ENCODE data around the gene SLC34A3. TPM values are rescaled to one million over a fixed set of nuclear protein-coding genes. Genes with fewer than 3 reads are reported as not detected.

The SLC34A3 gene
- total RNA-seq, 1 donor from 2014 or later: 0.09 TPM

DNA sequence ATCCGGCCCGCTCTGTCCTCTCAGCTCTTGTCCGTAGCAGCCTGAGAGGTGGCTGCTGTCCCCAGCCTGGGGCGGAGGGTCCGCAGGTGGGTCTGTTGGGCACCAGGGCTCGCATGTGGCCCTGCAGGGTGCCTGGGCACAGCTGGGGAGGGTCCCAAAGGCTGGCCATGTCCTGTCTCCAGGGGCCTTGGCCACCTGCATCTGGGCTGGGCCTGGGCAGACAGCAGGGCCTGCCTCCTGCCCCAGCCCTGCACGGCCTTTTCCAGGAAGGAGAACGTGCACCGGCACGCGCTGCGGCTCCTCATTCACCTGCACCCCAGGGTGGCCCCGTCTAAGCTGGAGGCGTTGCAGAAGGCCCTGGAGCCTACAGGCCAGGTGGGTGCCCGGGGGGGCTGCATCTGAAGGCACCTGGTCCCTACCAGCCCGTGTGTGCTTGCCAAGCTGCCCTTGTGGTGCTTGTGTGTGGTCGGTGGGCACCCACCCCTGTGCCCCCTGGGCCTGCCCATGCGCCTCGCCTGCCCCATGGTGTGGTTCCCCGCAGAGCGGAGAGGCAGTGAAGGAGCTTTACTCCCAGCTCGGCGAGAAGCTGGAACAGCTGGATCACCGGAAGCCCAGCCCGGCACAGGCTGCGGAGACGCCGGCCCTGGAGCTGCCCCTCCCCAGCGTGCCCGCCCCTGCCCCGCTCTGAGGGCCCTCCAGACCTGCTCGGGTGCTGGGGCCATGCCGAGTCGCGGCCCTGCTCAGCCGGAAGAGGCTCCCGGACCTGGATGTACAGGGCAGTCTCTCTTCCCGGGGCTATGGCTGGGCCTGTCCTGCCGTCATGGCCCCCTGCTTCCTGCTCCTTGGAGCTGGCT lies 41.8 kb downstream of the SLC34A3 start:
- peaks cover 48% of the 10 kb centered on the region for H4K20me1 ChIP-seq (ENCODE audit: insufficient read depth, low read length)
- H3K4me1 ChIP-seq (ENCODE audit: insufficient read depth, low read length): peaks cover 17% of the 10 kb centered on the region
- H3K4me2 ChIP-seq (ENCODE audit: low read length): no peak overlapping the region
- no peak overlapping the region for H3K4me3 ChIP-seq (ENCODE audit: insufficient read depth, low read depth, low read length)
- TF ChIP-seq, protein P1, sequence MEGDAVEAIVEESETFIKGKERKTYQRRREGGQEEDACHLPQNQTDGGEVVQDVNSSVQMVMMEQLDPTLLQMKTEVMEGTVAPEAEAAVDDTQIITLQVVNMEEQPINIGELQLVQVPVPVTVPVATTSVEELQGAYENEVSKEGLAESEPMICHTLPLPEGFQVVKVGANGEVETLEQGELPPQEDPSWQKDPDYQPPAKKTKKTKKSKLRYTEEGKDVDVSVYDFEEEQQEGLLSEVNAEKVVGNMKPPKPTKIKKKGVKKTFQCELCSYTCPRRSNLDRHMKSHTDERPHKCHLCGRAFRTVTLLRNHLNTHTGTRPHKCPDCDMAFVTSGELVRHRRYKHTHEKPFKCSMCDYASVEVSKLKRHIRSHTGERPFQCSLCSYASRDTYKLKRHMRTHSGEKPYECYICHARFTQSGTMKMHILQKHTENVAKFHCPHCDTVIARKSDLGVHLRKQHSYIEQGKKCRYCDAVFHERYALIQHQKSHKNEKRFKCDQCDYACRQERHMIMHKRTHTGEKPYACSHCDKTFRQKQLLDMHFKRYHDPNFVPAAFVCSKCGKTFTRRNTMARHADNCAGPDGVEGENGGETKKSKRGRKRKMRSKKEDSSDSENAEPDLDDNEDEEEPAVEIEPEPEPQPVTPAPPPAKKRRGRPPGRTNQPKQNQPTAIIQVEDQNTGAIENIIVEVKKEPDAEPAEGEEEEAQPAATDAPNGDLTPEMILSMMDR (IDR thresholded peaks at IDR 0.05; ENCODE audit: insufficient read depth, low read depth, low read length): no peak
- TF ChIP-seq EZH2 (IDR thresholded peaks at IDR 0.05; ENCODE audit: insufficient read depth, low read length): no peak
- FAIRE-seq (no peak), DNase-seq (ENCODE audit: low read depth) (no peak)
- H3K9me3 Mint-ChIP-seq (ENCODE audit: unreplicated experiment): no peaks in the 10 kb centered on the region
- no peak overlapping the region for H3K27ac ChIP-seq (ENCODE audit: low read depth, low read length)
- peaks cover 7% of the 10 kb centered on the region for H3K79me2 ChIP-seq (ENCODE audit: insufficient read depth, low read length)
- peaks cover 6% of the 10 kb centered on the region for H3K4me1 Mint-ChIP-seq (ENCODE audit: low read depth, unreplicated experiment)
- H3K27ac Mint-ChIP-seq (ENCODE audit: unreplicated experiment): no peak overlapping the region
- H3K27me3 Mint-ChIP-seq (ENCODE audit: low read depth, unreplicated experiment): no peaks in the 10 kb centered on the region
- H3K27me3 ChIP-seq (ENCODE audit: insufficient read depth, low read length): no peaks in the 10 kb centered on the region
- peaks cover 9% of the 10 kb centered on the region for H3K36me3 ChIP-seq (ENCODE audit: insufficient read depth, low read length)
- H3K9me3 ChIP-seq (ENCODE audit: insufficient read depth, low read depth, low read length): no peaks in the 10 kb centered on the region
- no peak overlapping the region for H3K9ac ChIP-seq (ENCODE audit: low read length)
- H2AFZ ChIP-seq (ENCODE audit: low read depth, low read length): no peak overlapping the region
- peaks cover 15% of the 10 kb centered on the region for H3K36me3 Mint-ChIP-seq (ENCODE audit: low read depth, unreplicated experiment)
- H3K4me3 Mint-ChIP-seq (ENCODE audit: unreplicated experiment): no peak overlapping the region

DNA sequence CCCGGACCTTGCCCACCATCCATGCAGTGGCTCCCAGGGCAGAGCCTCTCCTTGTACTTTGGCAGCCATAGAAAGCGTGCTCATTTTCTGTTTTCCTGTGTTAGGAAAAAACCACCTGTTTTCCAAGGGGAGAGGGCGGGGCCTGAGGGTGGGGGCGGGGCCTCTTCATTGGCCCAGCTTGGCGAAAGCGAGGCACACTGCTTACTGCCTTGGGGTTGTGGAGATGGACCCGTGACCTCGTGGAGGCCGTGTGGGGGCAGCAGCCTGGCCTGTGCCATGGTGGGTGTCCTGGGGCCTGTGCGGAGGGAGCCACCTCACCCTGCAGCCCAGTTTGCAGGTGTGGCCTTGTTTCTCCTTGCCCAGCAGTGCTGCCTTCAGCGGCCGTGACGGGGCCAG lies 42.4 kb downstream of the SLC34A3 start:
- Histone ChIP-seq H3K4me2 (ENCODE audit: low read length) (no peak overlapping the region), H3K27ac (ENCODE audit: low read depth, low read length) (no peak overlapping the region), H2AFZ (ENCODE audit: low read depth, low read length) (no peak overlapping the region), H3K9me3 (ENCODE audit: insufficient read depth, low read depth, low read length) (no peaks in the 10 kb centered on the region), H3K4me3 (ENCODE audit: insufficient read depth, low read depth, low read length) (no peak overlapping the region), H3K79me2 (ENCODE audit: insufficient read depth, low read length) (peaks cover 10% of the 10 kb centered on the region), H3K9ac (ENCODE audit: low read length) (no peak overlapping the region), H3K36me3 (ENCODE audit: insufficient read depth, low read length) (peaks cover 9% of the 10 kb centered on the region), H4K20me1 (ENCODE audit: insufficient read depth, low read length) (peaks cover 44% of the 10 kb centered on the region), H3K27me3 (ENCODE audit: insufficient read depth, low read length) (no peaks in the 10 kb centered on the region), H3K4me1 (ENCODE audit: insufficient read depth, low read length) (peaks cover 14% of the 10 kb centered on the region)
- Mint-ChIP-seq H3K36me3 (ENCODE audit: low read depth, unreplicated experiment) (peaks cover 12% of the 10 kb centered on the region), H3K4me1 (ENCODE audit: low read depth, unreplicated experiment) (peaks cover 6% of the 10 kb centered on the region), H3K27me3 (ENCODE audit: low read depth, unreplicated experiment) (no peaks in the 10 kb centered on the region), H3K9me3 (ENCODE audit: unreplicated experiment) (no peaks in the 10 kb centered on the region), H3K27ac (ENCODE audit: unreplicated experiment) (no peak overlapping the region), H3K4me3 (ENCODE audit: unreplicated experiment) (no peak overlapping the region)
- TF ChIP-seq, protein P1 (IDR thresholded peaks at IDR 0.05; ENCODE audit: insufficient read depth, low read depth, low read length): no peak
- no peak for TF ChIP-seq EZH2 (IDR thresholded peaks at IDR 0.05; ENCODE audit: insufficient read depth, low read length)
- DNase-seq (ENCODE audit: low read depth) (no peak), FAIRE-seq (no peak)
